Karpas-422 (cell line): Measurements from ENCODE around the gene MAP3K7. TPM values are rescaled to one million over a fixed set of nuclear protein-coding genes. Genes with fewer than 3 reads are reported as not detected.

Source experiments
- DNase-seq: peaks from one replicate; pipeline ENCODE4 v3.0.0-alpha.2; 2015
- H2AFZ ChIP-seq: fragments of 200-600 bp; sonication (generic); 2 replicates; pipeline ENCODE4 v1.6.1; 2014; ENCODE audit warnings: antibody characterized with exemption, low read length, mixed read lengths
- H3K27ac ChIP-seq: fragments of 200-600 bp; sonication (generic); 2 replicates; pipeline ENCODE4 v1.5.1; 2014; ENCODE audit warnings: mild to moderate bottlenecking, low read length, moderate library complexity
- H3K27me3 ChIP-seq: fragments of 200-600 bp; sonication (generic); 2 replicates; pipeline ENCODE4 v1.6.1; 2014; ENCODE audit warnings: low read length, mixed read lengths
- H3K36me3 ChIP-seq: fragments of 200-600 bp; sonication (generic); 2 replicates; pipeline ENCODE4 v1.6.1; 2014; ENCODE audit warnings: low read length, mixed read lengths; ENCODE audit not compliant: insufficient read depth
- H3K4me1 ChIP-seq: fragments of 200-600 bp; sonication (generic); 2 replicates; pipeline ENCODE4 v1.6.1; 2014; ENCODE audit warnings: mild to moderate bottlenecking, low read length, mixed read lengths
- H3K4me2 ChIP-seq: fragments of 200-600 bp; sonication (generic); 2 replicates; pipeline ENCODE4 v1.6.1; 2014; ENCODE audit warnings: low read length, low read depth, mild to moderate bottlenecking; ENCODE audit not compliant: poor library complexity, severe bottlenecking
- H3K4me3 ChIP-seq: fragments of 200-600 bp; sonication (generic); 2 replicates; pipeline ENCODE4 v1.5.1; 2014; ENCODE audit warnings: mild to moderate bottlenecking, antibody characterized with exemption, low read length, mixed read lengths
- H3K79me2 ChIP-seq: fragments of 200-600 bp; sonication (generic); 2 replicates; pipeline ENCODE4 v1.6.1; 2014; ENCODE audit warnings: mild to moderate bottlenecking, low read length, mixed read lengths
- H3K9ac ChIP-seq: fragments of 200-600 bp; sonication (generic); 2 replicates; pipeline ENCODE4 v1.6.0; 2014; ENCODE audit warnings: low read length
- H3K9me2 ChIP-seq: fragments of 200-600 bp; sonication (generic), shearing (Covaris generic); replicated peaks from 2 replicates; pipeline ENCODE4 v1.6.0; 2014; ENCODE audit warnings: mild to moderate bottlenecking, low read length, moderate library complexity; ENCODE audit not compliant: insufficient read depth
- H3K9me3 ChIP-seq: fragments of 300-700, 200-600 bp; sonication (generic); 2 replicates; pipeline ENCODE4 v1.6.1; 2014; ENCODE audit warnings: low read length, mixed read lengths
- H4K20me1 ChIP-seq: fragments of 200-600 bp; sonication (generic); 2 replicates; pipeline ENCODE4 v1.6.1; 2014; ENCODE audit warnings: mild to moderate bottlenecking, antibody characterized with exemption, low read length, low read depth; ENCODE audit not compliant: insufficient read depth
- total RNA-seq: library from RNA; depleted of rRNA; stranded (reverse); fragments of >200 nt; shearing (Covaris generic); gene quantifications from 2 replicates; pipeline ENCODE4 v1.2.3, GENCODE V29; 2014; ENCODE audit warnings: low replicate concordance

The MAP3K7 gene
- total RNA-seq, 1 experiment from 2014 or later: 91.9 TPM

DNA sequence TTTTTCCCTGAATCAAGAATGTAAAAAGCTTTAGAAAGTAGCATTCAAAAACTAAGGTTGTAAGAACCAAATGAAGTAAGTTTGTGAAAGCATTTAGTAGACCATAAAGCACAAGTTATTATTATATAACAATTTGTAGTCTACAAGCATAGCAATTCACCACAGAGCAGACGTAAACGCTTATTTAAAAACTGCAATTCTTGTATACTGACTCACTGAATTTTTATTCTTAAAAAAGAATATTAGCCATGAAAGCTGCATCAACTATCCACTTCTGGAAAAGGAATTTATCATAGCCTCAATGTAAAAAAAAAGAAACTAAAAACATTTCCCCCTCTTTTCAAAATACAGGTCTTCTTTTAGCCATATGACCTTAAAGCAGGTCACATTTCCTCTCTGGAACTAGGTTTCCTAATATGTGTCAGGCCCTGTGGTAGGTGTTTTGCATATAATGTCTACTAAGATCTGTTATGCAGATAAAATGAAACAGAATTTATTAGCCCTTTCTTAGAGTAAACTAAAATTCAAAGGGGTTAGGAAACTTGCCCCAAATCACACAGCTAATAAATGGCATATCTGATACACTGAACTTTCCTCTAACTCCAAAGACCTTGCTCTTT is 2.1 kb downstream of the MAP3K7 start:
- no peaks in the 10 kb centered on the region for H3K27me3 ChIP-seq
- H3K4me2 ChIP-seq: peak overlapping the region; percentile 79
- H3K9me2 ChIP-seq: no peaks in the 10 kb centered on the region
- peak overlapping the region; percentile 95 for H3K9ac ChIP-seq
- H3K79me2 ChIP-seq: peaks cover 71% of the 10 kb centered on the region
- H3K27ac ChIP-seq: peak overlapping the region; percentile 40
- peak; percentile 68 for DNase-seq
- H3K9me3 ChIP-seq: no peaks in the 10 kb centered on the region
- peaks cover 5% of the 10 kb centered on the region; the same call in 1 of the 2 replicates for H3K36me3 ChIP-seq
- peaks cover 19% of the 10 kb centered on the region; the same call in 1 of the 2 replicates for H4K20me1 ChIP-seq
- H3K4me3 ChIP-seq: peak overlapping the region; percentile 99
- peaks cover 56% of the 10 kb centered on the region for H3K4me1 ChIP-seq
- H2AFZ ChIP-seq: no peak overlapping the region

DNA sequence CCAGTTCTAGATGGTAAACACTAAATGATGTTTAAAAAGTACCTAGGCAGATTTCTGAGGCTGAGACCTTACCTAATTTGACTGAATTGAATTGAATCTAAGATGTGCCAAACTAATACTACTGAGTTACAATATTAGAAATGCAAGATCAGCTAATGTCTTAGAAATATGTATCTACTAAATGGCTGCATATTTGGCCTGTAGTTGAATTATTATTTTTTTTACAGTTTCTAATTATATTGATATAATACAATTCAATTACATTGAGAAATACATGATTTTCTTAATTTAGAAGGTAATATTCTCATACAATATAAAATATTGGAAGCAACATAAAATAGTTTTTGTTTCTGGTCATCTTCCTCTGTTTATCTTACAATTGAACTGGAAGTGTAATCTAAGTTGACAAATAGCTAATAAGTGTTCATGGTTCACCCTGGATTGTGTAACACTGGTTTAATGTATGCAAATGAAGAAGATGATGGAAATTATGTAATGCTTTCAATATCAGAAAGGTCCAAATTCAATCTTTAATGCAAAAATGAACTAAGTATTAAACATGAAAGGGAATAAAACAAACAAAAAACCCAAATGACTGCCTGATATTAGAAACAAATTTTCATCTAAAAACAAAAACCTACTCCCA is 2.9 kb downstream of the MAP3K7 start:
- H3K79me2 ChIP-seq: peaks cover 79% of the 10 kb centered on the region
- no peak for DNase-seq
- H3K9ac ChIP-seq: peak overlapping the region; percentile 95
- H3K9me2 ChIP-seq: no peaks in the 10 kb centered on the region
- peak overlapping the region; percentile 40 for H3K27ac ChIP-seq
- peak overlapping the region; percentile 99 for H3K4me3 ChIP-seq
- H3K4me2 ChIP-seq: peak overlapping the region; percentile 79
- H4K20me1 ChIP-seq: peaks cover 19% of the 10 kb centered on the region; the same call in 1 of the 2 replicates
- H3K4me1 ChIP-seq: peaks cover 56% of the 10 kb centered on the region
- H3K9me3 ChIP-seq: no peaks in the 10 kb centered on the region
- no peak overlapping the region for H2AFZ ChIP-seq
- H3K27me3 ChIP-seq: no peaks in the 10 kb centered on the region
- H3K36me3 ChIP-seq: peaks cover 8% of the 10 kb centered on the region; the same call in 1 of the 2 replicates

GRCh38 chr6:90583179-90583835 is 3.6 kb downstream of the MAP3K7 start:
- Histone ChIP-seq H3K9me3 (no peaks in the 10 kb centered on the region), H3K9ac (no peak overlapping the region), H2AFZ (no peak overlapping the region), H3K27me3 (no peaks in the 10 kb centered on the region), H3K36me3 (peaks cover 8% of the 10 kb centered on the region; the same call in 1 of the 2 replicates), H3K4me1 (peaks cover 56% of the 10 kb centered on the region), H3K27ac (no peak overlapping the region), H3K4me2 (peak overlapping the region; percentile 79), H4K20me1 (peaks cover 19% of the 10 kb centered on the region; the same call in 1 of the 2 replicates), H3K9me2 (no peaks in the 10 kb centered on the region), H3K79me2 (peaks cover 86% of the 10 kb centered on the region), H3K4me3 (no peak overlapping the region)
- DNase-seq: no peak

- H3K79me2 ChIP-seq: peaks cover 100% of the 10 kb centered on the region
- H3K4me3 ChIP-seq: no peak overlapping the region
- H3K27me3 ChIP-seq: no peaks in the 10 kb centered on the region
- no peak for DNase-seq
- peaks cover 46% of the 10 kb centered on the region for H3K4me1 ChIP-seq
- H4K20me1 ChIP-seq: peaks cover 16% of the 10 kb centered on the region; the same call in 1 of the 2 replicates
- H2AFZ ChIP-seq: no peak overlapping the region
- H3K9ac ChIP-seq: no peak overlapping the region
- no peaks in the 10 kb centered on the region for H3K9me2 ChIP-seq
- H3K27ac ChIP-seq: no peak overlapping the region
- no peak overlapping the region for H3K4me2 ChIP-seq
- no peaks in the 10 kb centered on the region for H3K9me3 ChIP-seq
- H3K36me3 ChIP-seq: peaks cover 8% of the 10 kb centered on the region; the same call in 1 of the 2 replicates
These were observed 5.7 kb downstream of the MAP3K7 start for GRCh38 chr6:90581146-90581545.

GRCh38 chr6:90578894-90579549 is 7.8 kb downstream of the MAP3K7 start:
- Histone ChIP-seq H3K4me2 (no peak overlapping the region), H3K36me3 (peaks cover 8% of the 10 kb centered on the region; the same call in 1 of the 2 replicates), H3K27ac (no peak overlapping the region), H3K4me3 (no peak overlapping the region), H3K9ac (no peak overlapping the region), H4K20me1 (0 out of 2 replicates have a peak, but pooled peaks cover 11% of the 10 kb centered on the region), H3K4me1 (peaks cover 35% of the 10 kb centered on the region), H3K79me2 (peaks cover 100% of the 10 kb centered on the region), H3K9me3 (no peaks in the 10 kb centered on the region), H3K9me2 (no peaks in the 10 kb centered on the region), H2AFZ (no peak overlapping the region), H3K27me3 (no peaks in the 10 kb centered on the region)
- DNase-seq: no peak

GRCh38 chr6:90575267-90575666 is 11.6 kb downstream of the MAP3K7 start:
- Histone ChIP-seq H3K4me3 (no peak overlapping the region), H3K4me1 (peaks cover 7% of the 10 kb centered on the region), H3K27ac (no peak overlapping the region), H3K4me2 (no peak overlapping the region), H3K9ac (no peak overlapping the region), H3K9me3 (no peaks in the 10 kb centered on the region), H3K9me2 (no peaks in the 10 kb centered on the region), H3K79me2 (peaks cover 98% of the 10 kb centered on the region), H3K27me3 (no peaks in the 10 kb centered on the region), H3K36me3 (peaks cover 19% of the 10 kb centered on the region; the same call in 1 of the 2 replicates), H2AFZ (no peak overlapping the region), H4K20me1 (no peaks in the 10 kb centered on the region)
- DNase-seq: no peak

DNA sequence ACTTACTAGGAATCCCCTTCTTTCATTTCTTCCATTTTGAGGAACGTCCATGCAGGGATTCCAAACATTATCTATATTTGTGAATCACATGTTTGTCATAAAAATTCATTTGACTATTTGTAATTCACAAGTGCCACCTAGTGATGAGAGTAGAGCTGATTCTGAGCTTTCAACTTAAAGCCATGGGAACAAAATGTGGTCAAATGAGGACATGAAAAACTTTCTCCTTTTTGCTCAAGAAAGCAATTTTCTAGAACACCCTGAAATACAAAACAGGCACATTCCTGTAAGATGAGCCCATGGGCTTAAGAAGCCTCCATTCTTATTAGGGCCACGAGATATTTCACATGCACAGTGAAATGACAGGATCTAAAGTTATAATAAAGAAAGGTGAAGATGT is 12.3 kb downstream of the MAP3K7 start:
- H4K20me1 ChIP-seq: no peaks in the 10 kb centered on the region
- no peak for DNase-seq

GRCh38 chr6:90573624-90574023 is 13.2 kb downstream of the MAP3K7 start:
- no peak overlapping the region for H3K9ac ChIP-seq
- peaks cover 7% of the 10 kb centered on the region for H3K4me1 ChIP-seq
- no peaks in the 10 kb centered on the region for H4K20me1 ChIP-seq
- peaks cover 98% of the 10 kb centered on the region for H3K79me2 ChIP-seq
- no peak overlapping the region for H3K27ac ChIP-seq
- H3K27me3 ChIP-seq: no peaks in the 10 kb centered on the region
- no peak overlapping the region for H3K4me2 ChIP-seq
- no peaks in the 10 kb centered on the region for H3K9me2 ChIP-seq
- H3K4me3 ChIP-seq: no peak overlapping the region
- no peak overlapping the region for H2AFZ ChIP-seq
- H3K9me3 ChIP-seq: no peaks in the 10 kb centered on the region
- peaks cover 31% of the 10 kb centered on the region for H3K36me3 ChIP-seq
- no peak for DNase-seq

More for the DNA sequence above, 12.3 kb downstream of the MAP3K7 start:
- H3K27me3 ChIP-seq: no peaks in the 10 kb centered on the region
- peaks cover 7% of the 10 kb centered on the region for H3K4me1 ChIP-seq
- no peaks in the 10 kb centered on the region for H3K9me3 ChIP-seq
- H3K36me3 ChIP-seq: peaks cover 24% of the 10 kb centered on the region
- H3K9me2 ChIP-seq: no peaks in the 10 kb centered on the region
- no peak overlapping the region for H2AFZ ChIP-seq
- H3K9ac ChIP-seq: no peak overlapping the region
- peaks cover 98% of the 10 kb centered on the region for H3K79me2 ChIP-seq
- H3K27ac ChIP-seq: no peak overlapping the region
- no peak overlapping the region for H3K4me2 ChIP-seq
- H3K4me3 ChIP-seq: no peak overlapping the region
